ENCODE data around the gene LRRC55. TPM values are rescaled to one million over a fixed set of nuclear protein-coding genes. Genes with fewer than 3 reads are reported as not detected.

Gene LRRC55
- total RNA-seq, 1 experiment from 2014 or later, result not detected

DNA sequence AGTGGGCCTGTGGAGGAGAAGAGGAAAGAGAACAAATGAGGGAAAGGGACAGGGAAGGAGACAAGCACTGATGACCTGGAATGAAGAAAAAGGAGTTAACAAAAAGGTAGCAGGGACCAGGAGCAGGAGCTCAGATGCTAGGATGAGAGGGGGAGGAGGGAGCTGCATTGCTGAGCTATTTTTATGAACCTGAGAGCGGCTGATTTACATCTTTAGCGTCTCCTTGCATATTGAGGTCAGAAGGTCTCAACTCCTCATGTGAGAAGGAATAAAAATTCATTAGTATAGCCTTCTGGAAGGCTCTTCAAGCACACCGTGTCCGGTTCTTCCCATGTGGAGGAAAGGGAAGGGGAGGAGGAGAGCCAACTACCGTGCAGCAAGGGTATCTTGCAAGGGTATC is 33.1 kb upstream of the LRRC55 start:
- POLR2A ChIA-PET, result no interaction called here
- CTCF ChIA-PET, result no interaction called here
- intact Hi-C loops (cut with micrococcal nuclease; ENCODE audit: unreplicated experiment) (no loop called here), in situ Hi-C loops (cut with HindIII; ENCODE audit: low pct_unique_long_range_greater_than_20kb, low sequenced_read_pairs) (no loop called here)
- BruUV-seq (replicated peaks), result no TSS peak
- no peak overlapping the region for H3K4me3 ChIP-seq (ENCODE audit: low read depth in 2 of 2, low read length in 2 of 2)
- no peaks in the 10 kb centered on the region for H3K4me1 ChIP-seq (ENCODE audit: control insufficient read depth, insufficient read depth, low read length)
- no peaks in the 10 kb centered on the region for H3K36me3 ChIP-seq (ENCODE audit: control insufficient read depth, insufficient read depth, low read length)
- no peaks in the 10 kb centered on the region for H3K9me3 ChIP-seq (ENCODE audit: control insufficient read depth, insufficient read depth, low read depth, low read length)
- TF ChIP-seq TCF7L2 (IDR thresholded peaks at IDR 0.05; ENCODE audit: low read depth, low read length), result no peak
- H3K27ac ChIP-seq (ENCODE audit: low read length), result no peak overlapping the region
- H3K27me3 ChIP-seq (ENCODE audit: control insufficient read depth, insufficient read depth, low read length), result peaks cover 2% of the 10 kb centered on the region
- no peak for DNase-seq (ENCODE audit: low read depth, low spot score)
- no peak for ATAC-seq

DNA sequence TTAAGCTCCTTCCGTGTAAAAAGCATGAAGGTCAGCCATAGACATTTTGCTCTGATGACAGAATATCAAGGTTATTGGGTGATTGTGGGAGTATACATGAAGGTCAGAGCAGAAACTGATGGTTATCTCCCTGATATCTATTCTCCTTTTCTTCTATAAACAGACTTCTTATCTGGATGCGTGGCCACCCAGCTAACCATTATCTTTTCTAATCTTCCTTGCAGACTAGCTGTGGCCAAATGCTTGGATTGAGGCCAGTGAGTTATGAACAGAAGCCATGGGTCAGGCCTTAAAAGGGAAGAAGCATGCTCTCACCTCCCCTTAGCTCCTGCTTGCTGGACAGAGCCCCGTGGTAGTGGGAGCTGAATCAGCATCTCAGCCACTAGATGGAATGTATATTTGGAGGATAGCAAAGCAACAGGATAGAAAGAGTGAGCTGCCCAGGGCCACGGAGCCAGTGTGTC is 31.3 kb upstream of the LRRC55 start:
- Histone ChIP-seq H3K4me1 (ENCODE audit: control insufficient read depth, insufficient read depth, low read length) (no peaks in the 10 kb centered on the region), H3K9me3 (ENCODE audit: control insufficient read depth, insufficient read depth, low read depth, low read length) (no peaks in the 10 kb centered on the region), H3K27ac (ENCODE audit: low read length) (no peak overlapping the region), H3K27me3 (ENCODE audit: control insufficient read depth, insufficient read depth, low read length) (peaks cover 4% of the 10 kb centered on the region), H3K4me3 (ENCODE audit: low read depth in 2 of 2, low read length in 2 of 2) (no peak overlapping the region), H3K36me3 (ENCODE audit: control insufficient read depth, insufficient read depth, low read length) (no peaks in the 10 kb centered on the region)
- no TSS peak for BruUV-seq (replicated peaks)
- ATAC-seq, result no peak
- DNase-seq (ENCODE audit: low read depth, low spot score), result no peak
- in situ Hi-C loops (cut with HindIII; ENCODE audit: low pct_unique_long_range_greater_than_20kb, low sequenced_read_pairs) (no loop called here), intact Hi-C loops (cut with micrococcal nuclease; ENCODE audit: unreplicated experiment) (no loop called here)
- ChIA-PET CTCF (no interaction called here), POLR2A (no interaction called here)
- no peak for TF ChIP-seq TCF7L2 (IDR thresholded peaks at IDR 0.05; ENCODE audit: low read depth, low read length)
- TF ChIP-seq, protein P1, sequence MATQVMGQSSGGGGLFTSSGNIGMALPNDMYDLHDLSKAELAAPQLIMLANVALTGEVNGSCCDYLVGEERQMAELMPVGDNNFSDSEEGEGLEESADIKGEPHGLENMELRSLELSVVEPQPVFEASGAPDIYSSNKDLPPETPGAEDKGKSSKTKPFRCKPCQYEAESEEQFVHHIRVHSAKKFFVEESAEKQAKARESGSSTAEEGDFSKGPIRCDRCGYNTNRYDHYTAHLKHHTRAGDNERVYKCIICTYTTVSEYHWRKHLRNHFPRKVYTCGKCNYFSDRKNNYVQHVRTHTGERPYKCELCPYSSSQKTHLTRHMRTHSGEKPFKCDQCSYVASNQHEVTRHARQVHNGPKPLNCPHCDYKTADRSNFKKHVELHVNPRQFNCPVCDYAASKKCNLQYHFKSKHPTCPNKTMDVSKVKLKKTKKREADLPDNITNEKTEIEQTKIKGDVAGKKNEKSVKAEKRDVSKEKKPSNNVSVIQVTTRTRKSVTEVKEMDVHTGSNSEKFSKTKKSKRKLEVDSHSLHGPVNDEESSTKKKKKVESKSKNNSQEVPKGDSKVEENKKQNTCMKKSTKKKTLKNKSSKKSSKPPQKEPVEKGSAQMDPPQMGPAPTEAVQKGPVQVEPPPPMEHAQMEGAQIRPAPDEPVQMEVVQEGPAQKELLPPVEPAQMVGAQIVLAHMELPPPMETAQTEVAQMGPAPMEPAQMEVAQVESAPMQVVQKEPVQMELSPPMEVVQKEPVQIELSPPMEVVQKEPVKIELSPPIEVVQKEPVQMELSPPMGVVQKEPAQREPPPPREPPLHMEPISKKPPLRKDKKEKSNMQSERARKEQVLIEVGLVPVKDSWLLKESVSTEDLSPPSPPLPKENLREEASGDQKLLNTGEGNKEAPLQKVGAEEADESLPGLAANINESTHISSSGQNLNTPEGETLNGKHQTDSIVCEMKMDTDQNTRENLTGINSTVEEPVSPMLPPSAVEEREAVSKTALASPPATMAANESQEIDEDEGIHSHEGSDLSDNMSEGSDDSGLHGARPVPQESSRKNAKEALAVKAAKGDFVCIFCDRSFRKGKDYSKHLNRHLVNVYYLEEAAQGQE (IDR thresholded peaks at IDR 0.05; ENCODE audit: insufficient read depth in 1 of 2, low read depth in 2 of 2, low read length in 1 of 2), result no peak
- TF ChIP-seq SIN3A (IDR thresholded peaks at IDR 0.05; ENCODE audit: borderline replicate concordance, insufficient read depth, low read depth, low read length), result no peak
- TF ChIP-seq CTCF (IDR thresholded peaks at IDR 0.05), result no peak
- no peak for TF ChIP-seq POLR2AphosphoS5 (IDR thresholded peaks at IDR 0.05; ENCODE audit: low read depth, low read length)

GRCh38 chr11:57152134-57152533 is 29.6 kb upstream of the LRRC55 start:
- ChIA-PET CTCF (no interaction called here), POLR2A (no interaction called here)
- BruUV-seq (replicated peaks), result no TSS peak
- no peak for TF ChIP-seq CTCF (IDR thresholded peaks at IDR 0.05)
- no peak for TF ChIP-seq SIN3A (IDR thresholded peaks at IDR 0.05; ENCODE audit: borderline replicate concordance, insufficient read depth, low read depth, low read length)
- TF ChIP-seq, protein P1 (IDR thresholded peaks at IDR 0.05; ENCODE audit: insufficient read depth in 1 of 2, low read depth in 2 of 2, low read length in 1 of 2), result no peak
- no peak for TF ChIP-seq POLR2AphosphoS5 (IDR thresholded peaks at IDR 0.05; ENCODE audit: low read depth, low read length)
- no peak for TF ChIP-seq TCF7L2 (IDR thresholded peaks at IDR 0.05; ENCODE audit: low read depth, low read length)
- intact Hi-C loops (cut with micrococcal nuclease; ENCODE audit: unreplicated experiment) (no loop called here), in situ Hi-C loops (cut with HindIII; ENCODE audit: low pct_unique_long_range_greater_than_20kb, low sequenced_read_pairs) (no loop called here)
- Histone ChIP-seq H3K36me3 (ENCODE audit: control insufficient read depth, insufficient read depth, low read length) (no peaks in the 10 kb centered on the region), H3K4me1 (ENCODE audit: control insufficient read depth, insufficient read depth, low read length) (no peaks in the 10 kb centered on the region), H3K27ac (ENCODE audit: low read length) (no peak overlapping the region), H3K4me3 (ENCODE audit: low read depth in 2 of 2, low read length in 2 of 2) (no peak overlapping the region), H3K9me3 (ENCODE audit: control insufficient read depth, insufficient read depth, low read depth, low read length) (no peaks in the 10 kb centered on the region), H3K27me3 (ENCODE audit: control insufficient read depth, insufficient read depth, low read length) (peaks cover 6% of the 10 kb centered on the region)
- ATAC-seq (no peak), DNase-seq (ENCODE audit: low read depth, low spot score) (no peak)
